GM10847 (cell line): ENCODE results near the gene IL18BP.

Experiments
- POLR2A ChIP-seq: IDR thresholded peaks from 2 replicates; pipeline ENCODE4 v1.6.1; 2011; ENCODE audit not compliant: insufficient read length; ENCODE audit errors: extremely low read depth

Gene IL18BP

DNA sequence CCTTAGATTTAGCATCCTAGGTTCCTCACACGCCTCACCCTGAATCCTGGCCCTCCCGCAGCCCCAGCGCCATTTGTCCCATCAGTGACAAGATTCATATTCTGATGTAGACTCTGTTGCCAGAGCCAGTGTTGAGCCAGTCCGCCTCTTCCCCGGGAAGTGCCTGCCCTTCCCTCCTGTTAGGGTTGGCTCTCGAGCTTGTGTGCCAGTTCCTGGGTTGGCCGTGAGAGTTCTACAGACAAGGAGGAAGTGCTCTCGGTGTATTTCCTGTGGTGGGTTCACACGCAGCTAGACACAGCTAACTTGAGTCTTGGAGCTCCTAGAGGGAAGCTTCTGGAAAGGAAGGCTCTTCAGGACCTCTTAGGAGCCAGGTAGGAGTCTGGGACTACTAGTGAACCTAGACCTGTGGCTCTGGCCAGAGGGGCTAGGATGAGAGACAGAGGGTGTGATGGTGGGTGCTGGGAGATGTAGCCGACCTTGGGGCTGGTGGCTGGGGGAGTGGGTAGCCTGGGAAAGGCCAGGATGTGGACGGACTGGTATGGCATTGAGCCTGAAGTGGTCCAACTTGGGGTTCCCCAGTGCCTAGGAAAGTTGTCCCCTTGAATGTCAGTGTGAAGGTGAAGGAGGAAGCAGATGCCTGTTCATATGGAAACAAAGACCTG lies at the start of gene IL18BP:
IL18BP (plus strand) TSS at position 261 of the 662 bp plus-strand sequence. CDS start 1,076 bp downstream, outside the sequence.
- TF ChIP-seq POLR2A = no peak

DNA sequence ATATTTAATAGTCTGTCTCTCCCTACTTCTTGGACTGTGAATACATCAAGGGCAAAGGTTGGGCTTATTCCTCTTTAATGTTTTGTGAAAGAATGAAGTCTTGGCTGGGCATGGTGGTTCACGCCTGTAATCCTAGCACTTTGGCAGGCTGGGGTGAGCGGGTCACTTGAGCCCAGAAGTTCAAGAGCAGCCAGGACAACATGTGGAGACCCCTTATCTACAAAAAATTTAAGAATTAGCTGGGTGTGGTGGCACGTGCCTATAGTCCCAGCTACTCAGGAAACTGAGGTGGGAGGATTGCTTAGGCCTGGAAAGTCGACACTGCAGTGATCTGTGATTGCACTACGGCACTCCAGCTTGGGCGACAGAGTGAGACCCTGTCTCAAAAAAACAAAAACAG lies 49.7 kb upstream of the IL18BP start:
- no peak for TF ChIP-seq POLR2A

DNA sequence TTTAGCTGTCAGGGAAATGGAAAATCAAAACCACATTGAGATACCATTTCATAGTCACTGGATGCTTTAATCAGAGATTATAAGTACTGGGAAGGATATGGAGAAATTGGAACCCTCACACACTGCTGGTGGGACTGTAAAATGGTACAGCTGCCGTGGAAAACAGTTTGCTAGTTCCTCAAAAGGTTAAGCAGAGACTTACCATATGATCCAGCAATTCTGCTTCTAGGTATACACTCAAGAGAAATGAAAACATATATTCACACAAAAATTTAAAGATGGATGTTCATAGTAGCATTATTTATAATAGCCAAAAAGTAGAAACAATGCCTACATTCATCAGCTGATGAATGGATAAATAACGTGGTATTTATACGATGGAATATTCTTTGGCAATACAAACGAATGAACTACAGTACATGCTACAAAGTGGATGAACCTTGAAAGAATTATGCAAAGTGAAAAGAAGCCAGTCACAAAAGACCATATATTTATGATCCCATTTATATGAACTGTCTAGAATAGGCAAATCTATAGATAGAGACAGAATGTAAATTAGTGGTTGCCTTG lies 46.9 kb upstream of the IL18BP start:
- TF ChIP-seq POLR2A = no peak

DNA sequence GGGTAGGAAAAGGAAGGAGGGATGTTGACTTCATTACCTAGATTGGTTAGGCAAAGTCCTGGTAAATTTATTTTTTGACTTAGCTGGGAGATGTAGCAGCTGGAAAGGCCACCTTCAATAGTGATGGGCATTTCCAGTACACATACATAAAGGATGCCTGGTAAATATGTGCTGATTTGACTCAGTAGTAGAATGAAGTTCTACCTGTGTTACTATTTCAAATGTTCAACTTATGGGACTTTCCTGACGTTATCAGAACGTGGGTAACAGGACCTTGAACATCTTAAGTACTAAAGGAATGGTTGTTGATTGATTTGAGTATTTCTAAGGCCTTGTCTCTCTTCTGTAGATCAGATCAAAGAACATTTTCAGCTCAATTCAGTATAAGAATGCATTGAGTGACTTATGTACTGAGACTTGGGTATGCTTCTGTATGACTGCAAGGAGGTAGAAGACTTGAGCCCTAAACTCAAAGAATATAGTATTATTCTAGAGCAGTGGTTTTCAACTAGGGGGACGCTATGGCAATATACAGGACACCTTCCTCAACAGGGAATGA lies 42.7 kb upstream of the IL18BP start:
- no peak for TF ChIP-seq POLR2A

DNA sequence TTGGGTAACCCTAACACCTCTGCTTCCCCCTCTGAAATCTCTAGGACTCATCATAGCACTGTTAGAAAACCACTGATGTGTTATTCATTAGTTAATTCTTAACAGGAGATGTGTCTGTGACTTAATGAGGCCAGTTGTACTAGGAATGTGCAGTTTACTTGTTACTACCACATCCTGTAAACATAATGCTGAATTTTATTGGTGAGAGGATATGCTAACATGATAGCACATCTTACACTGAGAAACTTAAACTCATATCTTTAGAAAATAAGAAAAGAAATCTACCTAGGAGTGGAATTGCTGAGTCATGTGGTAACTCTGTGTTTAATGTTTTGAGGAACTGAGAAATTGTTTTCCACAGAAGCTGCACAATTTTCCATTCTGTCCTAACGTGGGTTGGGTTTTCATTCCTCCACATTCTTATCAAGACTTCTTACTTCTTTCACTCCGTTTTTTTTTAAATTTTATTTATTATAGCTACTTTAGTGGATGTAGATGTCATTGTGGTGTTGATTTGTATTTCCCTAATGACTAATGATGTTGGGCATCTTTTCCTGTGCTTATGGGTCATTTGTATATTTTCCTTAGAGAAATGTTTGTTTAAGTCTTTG lies 36.2 kb upstream of the IL18BP start:
- TF ChIP-seq POLR2A = no peak

DNA sequence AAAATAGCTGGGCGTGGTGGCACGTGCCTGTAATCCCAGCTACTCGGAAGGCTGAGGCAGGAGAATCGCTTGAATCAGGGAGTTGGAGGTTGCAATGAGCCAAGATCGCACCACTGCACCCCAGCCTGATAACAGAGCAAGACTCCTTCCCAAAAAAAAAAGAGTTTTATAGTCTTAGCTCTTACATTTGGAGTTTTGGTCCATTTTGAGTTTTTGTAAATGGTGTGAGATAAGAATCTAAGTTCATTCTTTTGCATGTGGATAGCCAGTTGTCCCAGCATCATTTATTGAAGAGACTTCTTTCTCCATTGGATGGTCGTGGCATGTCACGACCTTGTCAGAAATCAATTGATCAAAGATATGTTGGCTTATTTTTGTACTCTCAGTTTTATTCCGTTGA lies 35.2 kb upstream of the IL18BP start:
- TF ChIP-seq POLR2A = no peak

DNA sequence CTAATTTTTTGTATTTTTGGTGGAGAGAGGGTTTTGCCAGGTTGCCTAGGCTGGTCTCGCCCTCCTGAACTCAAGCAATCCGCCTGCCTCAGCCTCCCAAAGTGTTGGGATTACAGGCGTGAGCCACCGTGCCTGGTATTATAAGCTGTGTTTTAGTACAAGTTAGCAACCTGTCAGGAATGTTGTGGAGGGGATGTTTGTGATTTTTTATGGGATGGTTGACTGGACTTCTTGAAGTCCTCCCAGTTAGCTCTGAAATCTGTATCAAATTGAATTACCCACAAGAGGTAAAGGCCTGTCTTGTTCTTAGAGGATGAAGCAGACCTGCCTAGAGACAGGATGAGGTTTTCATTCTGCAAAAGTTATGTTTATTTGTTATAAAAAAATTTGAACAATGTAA lies 34.1 kb upstream of the IL18BP start:
- TF ChIP-seq POLR2A = no peak

DNA sequence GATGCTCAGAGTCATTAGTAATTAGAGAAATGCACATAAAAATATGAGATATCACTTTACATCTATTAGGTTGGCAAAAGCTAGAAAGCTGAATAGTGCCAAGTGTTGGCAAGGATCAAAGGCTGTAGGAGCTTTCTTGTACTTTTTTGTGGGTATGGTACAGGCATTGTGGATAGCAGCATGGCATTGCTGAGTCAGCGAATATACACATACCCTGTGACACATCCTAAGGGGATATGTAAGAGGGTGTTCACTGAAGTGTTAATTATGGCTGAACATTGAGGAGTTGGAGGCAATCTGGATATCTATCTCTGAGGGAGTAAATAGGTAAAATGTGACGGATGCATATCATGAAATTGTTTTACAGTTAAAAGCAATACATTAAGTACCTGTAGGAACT lies 27.0 kb upstream of the IL18BP start:
- no peak for TF ChIP-seq POLR2A

DNA sequence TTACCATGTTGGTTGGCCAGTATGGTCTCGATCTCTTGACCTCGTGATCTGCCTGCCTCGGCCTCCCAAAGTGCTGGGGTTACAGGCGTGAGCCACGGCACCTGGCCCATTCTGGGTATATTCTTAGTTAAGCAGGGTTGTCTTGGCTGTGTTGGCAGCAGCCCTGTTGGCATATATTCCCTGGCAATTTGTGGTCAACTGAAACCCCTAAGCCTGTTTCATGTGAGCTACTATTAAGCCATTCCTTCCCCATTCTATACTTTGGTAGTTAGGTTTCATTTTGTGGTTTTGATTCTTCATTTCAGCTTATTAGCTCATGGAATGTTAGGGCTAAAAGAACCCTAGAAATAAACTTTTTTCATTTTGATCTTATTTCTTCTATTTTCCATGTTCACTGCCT lies 22.2 kb upstream of the IL18BP start:
- TF ChIP-seq POLR2A = no peak

DNA sequence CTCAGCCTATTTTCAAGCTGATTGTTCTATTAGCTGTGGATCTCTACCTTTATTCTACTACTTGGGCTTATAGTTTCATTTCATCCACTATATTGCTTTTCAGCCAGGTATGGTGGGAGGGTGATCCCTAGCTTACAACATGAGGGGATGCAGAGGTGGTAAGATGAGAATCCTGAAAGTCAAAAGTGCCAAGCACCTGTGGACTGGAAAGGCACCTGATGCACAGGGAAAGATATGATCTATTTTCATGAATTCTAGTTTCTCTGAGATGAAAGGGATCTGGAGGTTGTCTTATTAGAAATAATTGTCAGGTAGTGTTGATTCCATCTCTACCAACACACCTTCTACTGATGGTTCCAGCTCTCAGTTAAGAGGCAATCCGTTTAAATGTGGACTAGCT lies 21.6 kb upstream of the IL18BP start:
- TF ChIP-seq POLR2A = no peak

DNA sequence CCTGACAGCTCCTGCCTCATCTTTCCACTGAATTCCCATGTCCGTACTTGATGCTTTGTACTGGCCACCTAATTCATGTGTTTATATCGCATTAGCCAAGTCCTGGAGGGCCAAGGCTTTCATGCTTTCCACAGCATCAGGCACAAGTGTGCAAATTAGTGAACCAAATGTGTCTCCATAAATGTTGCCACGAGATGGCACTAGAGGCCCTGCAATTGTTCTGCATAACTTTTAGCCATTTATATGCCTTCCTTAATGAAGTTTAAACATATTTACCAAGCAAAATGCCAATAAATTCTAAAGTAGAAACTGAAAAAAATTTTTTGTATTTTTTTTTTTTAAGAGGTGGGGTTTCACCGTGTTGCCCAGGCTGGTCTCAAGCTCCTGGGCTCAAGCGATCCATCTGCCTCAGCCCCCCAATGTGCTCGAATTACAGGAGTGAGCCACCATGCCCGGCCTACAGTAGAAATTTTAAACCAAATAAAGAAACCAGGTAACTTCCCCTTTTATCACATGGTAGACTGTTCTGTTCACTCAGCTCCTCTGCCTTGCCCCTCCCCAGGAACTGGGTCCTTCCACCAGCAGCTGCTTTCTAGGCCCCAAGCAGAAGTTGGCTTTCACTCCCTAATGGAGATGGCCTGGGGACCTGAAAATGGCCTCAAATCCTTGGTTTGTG lies 20.8 kb upstream of the IL18BP start:
- TF ChIP-seq POLR2A = no peak

DNA sequence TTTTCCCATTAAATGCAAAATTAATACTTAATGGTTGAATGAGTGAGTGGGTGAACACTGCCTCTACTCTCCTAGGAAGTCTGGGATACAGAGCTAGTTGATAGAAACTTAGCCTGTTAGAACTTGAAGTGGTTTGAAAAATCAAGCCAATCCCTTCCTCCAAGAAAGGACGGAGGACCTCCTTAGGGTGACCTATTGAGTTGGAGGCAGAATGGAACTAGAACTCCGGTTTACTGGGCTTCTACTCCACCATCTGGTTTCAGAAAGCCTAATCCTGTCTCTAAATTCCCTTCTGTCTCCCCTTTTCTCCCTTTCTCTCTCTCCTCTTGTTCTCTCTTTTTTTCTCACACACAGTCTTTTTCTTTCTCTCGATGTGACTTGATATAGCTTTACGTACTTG lies 19.6 kb upstream of the IL18BP start:
- TF ChIP-seq POLR2A = no peak

DNA sequence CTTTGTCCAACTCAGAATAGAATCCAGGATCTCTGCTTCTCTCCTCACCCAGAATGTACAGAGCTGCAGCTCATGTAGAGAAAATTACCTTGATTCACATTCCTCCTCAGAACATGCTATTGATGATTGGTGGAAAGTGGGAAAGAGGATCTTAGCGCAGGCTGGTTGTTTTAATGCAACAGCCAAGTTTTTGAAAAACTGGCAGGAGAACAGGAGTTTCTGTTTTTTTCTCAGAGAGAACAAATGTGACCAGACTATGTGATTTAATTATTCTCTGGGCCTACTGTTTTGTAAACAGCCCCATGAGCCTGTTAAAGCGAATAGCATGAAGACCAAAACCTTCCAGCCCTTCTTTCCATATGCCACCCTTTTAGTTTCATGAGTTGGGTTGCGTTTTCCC lies 19.1 kb upstream of the IL18BP start:
- TF ChIP-seq POLR2A = no peak

DNA sequence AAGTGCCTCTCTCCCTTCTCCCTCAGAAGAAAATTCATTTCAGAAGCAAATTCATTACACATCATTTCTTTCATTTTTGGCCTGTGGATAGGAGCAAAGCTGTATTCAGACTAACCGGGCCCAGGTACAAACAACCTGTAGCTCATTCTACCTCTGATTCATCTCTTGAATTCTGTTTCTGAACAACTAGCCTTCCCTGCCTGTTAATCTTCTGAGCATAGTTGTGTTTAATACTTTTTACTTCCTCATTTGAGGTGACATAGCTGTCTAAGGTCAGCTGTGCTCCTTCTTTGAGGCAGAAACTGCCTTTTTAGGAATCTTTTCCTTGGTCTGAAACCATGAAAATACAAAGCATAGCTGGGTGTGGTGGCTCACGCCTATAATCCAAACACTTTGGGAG lies 12.6 kb upstream of the IL18BP start:
- TF ChIP-seq POLR2A = no peak

DNA sequence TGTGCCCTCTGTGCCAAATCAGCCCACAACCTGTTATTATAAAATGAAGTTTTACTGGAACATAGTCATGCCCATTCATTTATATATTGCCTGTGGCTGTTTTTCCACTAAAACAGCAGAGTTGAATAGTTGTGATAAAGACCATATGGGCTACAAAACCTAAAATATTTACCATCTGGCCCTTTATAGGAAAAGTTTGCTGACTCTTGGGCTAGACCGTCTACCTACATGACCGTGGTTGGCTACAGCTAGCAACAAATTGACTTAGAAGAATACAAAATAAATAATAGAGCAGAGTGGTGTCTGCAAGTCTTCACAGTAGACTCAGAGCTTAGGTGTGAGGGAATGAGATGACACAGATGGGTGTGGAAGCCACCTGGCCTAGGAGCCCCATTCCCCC lies 11.2 kb upstream of the IL18BP start:
- TF ChIP-seq POLR2A = no peak

DNA sequence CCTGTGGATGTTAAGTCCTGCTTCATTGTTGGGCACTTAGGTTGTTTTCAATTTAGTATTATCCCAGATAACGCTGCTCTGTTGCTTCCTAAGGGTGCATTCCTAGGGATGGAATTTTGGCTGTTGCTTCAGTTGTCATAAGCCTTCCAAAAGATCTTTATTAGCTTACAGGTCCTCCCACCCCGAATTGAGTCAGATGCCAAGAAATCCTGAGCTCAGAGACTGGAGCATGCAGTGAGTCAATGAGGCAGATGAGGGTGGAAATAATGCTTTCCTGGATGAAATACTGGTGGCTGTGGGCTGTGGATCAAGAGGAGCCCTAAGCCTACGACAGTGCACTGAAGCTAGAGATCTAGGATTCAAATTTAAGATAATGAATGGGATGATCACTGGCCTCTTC lies 10.7 kb upstream of the IL18BP start:
- TF ChIP-seq POLR2A = no peak
